ENCODE data around the gene PCNT.
"Not testable (repeated sequence)": the region's sequence is repeated elsewhere in the genome, so short reads cannot be mapped to it uniquely, and the experiment has no call there.

The PCNT gene

DNA sequence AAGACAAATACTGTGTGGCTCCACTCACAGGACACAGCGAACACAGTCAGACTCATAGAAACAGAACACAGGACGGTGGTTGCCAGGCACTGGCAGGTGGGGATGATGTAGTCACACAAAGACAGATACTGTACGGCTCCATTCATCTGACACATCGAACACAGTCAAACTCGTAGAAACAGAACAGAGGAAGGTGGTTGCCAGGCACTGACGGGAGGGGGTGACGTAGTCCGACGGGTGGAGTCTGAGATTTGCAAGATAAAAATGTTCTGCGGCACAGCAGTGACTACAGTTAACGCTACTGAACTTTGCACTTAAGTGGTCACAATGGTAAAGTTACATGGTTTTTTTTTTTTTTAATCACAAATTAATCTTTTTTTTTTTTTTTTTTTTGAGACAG, 19.0 kb upstream of the PCNT start:
- no peak for DNase-seq

DNA sequence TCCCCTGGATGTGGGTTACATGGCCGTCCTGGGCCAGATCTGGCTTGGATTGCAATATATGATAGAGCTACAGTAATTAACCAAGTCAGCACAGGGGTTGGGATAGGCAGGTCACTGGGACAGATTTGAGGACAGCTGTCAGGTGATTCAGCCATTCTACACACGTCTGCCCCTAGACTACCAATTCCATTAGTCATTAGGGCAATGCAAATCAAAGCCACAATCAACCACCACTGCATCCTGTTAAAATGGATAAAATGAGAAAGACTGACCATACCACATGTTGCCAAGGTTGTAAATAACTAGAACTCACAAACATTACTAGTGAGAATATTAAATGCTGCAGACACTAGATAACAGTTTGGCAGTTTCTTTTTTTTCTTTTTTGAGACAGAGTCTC, 16.3 kb upstream of the PCNT start:
- no peak for DNase-seq

DNA sequence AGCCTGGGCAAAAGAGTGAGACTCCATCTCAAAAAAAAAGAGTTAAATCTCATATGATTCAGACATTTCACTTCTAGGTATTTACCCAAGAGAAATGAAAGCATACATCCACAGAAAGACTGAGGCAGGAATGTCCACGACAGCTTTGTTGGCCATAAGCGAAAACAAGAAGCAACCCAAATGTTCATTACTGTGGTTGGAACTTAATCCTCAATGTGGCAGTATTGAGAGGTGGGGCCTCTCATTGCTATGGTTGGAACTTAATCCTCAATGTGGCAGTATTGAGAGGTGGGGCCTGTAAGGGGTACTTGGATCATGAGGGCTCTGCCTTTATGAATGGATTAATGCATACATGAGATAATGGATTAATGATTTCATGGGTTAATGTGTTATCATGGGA, 15.5 kb upstream of the PCNT start:
- DNase-seq = no peak

DNA sequence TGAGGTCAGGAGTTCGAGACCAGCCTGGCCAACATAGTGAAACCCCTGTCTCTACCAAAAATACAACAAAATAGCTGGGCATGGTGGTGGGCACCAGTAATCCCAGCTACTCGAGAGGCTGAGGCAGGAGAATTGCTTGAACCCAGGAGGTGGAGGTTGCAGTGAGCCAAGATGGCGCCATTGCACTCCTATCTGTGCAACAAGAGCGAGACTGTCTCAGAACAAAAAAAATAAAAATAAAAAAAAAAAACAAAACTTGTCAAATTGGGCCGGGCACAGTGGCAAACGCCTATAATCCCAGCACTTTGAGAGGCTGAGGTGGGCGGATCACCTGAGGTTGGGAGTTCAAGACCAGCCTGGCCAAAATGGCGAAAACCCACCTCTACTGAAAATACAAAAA, 13.7 kb upstream of the PCNT start:
- DNase-seq = not testable (repeated sequence)

DNA sequence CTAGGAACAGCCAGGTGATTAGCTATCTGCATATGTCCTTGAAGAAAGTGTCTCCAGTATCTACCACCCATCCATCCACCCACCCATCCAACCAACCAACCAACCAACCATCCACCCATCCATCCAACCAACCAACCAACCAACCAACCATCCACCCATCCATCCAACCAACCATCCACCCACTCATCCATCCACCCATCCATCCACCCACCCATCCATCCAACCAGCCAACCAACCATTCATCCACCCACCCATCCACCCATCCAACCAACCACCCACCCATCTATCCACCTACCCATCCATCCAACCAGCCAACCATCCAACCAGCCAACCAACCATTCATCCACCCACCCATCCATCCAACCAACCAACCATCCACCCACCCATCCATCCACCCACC, 12.4 kb upstream of the PCNT start:
- no peak for DNase-seq

DNA sequence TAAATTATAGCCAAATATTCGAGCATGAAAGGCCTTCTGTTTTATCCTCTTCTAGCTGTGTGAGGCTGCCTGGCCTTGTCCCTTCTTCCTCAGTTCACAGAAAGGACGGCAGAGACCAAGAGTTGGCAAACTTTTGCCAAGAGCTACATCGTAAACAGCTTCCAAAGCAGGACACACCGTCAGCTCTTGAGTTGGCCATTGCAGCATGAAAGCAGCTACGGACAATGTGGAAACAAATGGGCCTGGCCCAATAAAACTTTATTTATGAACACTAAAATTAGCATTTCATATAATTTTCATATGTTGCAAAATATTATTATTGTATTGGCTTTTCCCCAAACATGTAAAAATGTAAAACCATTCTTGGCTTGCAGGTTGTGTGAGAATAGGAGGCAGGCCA, 11.0 kb upstream of the PCNT start:
- DNase-seq = no peak

DNA sequence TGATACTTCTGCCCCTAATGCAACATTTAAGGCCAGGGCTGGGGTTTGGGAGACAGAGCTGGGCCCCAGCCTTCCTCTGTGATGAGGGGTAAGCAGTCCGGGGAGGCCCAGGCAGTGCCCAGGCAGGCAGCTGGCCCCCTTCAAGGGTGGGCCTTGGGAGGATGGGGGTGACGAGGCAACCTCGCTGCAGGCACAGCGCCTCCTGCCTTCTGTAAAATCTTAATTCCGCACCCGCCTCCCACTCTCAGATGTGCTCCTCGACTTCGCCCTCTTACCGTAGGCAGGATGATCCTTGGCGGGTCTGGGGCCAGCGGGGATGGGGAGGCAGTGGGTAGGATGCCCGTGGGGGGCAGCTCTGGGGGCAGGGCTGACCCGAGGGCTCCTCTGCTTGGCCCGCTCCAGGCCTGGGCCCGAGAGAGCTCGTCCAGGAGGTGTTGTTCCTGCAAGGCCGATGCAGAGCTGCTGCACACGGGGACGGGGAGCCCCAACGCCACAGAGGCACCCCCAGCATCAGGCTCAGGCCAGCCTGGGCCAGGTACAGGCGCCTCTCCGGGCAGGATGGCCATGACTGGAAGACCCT, 9.4 kb upstream of the PCNT start:
- DNase-seq = no peak

DNA sequence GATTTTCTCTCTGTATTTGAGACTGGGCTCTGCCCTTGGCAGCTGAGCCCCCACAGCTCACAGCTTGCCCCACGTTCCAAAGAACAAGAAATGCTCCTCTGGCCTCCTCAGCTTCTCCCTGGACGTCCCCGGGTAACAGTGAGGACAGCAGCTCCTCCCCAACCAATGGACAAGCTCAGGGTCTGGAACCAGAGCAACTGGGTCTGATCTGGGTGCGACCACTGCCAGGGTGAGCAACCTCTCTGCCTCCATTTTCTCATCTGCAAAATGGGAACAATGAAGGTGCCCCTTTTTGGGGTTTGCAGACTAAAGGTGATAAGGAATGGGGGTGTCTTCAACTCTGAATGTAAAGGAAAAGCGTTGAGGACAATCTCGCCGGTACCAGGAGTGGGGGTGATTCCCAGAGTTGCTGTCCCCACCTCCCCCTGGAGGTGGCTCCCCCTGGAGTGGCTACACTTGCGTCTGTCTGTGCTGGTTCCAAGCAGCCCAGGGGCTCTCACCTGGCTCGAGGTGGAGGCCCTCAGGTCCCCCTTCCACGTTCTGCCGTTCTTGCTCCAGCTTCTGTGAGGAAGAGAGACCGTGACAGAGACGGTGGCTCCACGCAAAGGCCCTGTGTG, 7.1 kb upstream of the PCNT start:
- no peak for DNase-seq

DNA sequence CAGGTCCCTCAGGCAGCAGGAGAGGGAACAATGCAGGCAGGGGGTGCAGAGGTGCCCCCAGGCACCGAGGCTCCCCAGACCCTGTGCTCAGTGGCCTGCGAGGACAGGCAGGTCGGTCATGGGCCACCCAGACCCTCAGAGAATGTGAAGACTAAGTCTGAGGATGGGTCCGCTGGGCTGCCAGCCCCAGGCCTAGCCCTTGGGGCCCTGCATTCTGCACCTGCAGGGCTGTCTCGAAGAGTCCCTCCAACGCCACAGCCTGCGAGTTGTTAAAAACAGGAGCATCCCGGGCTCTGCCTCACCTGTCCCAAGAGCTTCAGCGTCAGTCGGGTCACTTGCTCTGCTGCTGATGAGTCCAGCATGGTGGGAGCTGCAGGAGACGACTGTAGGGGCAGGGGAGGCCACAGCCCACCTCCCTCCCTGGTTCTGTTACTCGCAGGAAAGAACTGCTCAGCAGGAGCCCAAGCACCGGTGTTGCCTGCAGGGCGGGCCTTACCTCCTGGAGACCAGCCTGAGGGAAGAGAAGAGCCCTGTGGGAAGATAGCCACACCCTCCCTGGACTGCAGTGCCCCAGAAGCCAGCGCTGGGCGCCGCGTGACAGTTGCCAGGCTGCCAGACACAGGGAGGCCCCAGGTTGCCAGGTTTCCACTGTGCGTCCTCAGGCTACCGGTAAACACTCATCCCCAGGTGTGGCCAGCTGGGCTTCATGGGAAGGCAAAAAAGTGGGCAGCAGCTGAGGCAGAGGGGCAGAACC, 6.1 kb upstream of the PCNT start:
- DNase-seq = no peak

DNA sequence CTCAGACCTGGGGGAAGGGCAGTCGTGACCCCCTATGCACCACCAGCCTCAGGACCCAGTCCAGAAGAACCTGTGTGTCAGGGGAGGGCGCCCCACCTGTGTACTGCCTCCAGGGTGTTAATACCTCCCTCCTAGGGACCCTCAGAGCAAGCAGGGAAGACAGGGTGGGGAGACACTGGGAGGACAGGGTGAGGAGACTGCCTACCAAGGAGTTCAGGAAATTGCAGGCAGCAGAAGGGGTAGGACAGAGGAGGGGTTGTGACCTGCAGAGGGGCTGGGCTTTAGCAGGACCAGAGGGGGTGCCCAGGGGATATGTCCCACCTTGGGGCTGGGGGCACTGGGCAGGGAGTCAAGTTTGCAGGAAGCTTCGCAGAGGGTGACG, 5.5 kb upstream of the PCNT start:
- DNase-seq = no peak

DNA sequence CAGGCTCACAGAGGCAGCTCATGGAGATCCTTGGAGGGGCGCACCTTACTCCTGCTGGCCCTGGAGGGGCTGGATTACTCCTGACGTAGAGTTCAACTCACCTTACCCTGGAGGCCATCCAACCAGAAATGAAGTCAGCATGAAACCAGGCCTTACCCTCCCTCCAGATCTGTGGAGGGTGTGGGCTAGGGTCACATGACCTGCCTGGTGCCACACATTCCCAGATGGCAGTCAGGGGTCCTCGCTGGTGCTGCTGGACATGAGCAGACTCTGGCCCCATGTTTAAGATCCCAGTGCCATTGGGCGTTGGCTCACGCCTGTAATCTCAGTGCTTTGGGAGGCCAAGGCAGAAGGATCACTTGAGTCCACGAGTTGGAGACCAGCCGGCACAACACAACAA, 4.8 kb upstream of the PCNT start:
- DNase-seq = no peak

DNA sequence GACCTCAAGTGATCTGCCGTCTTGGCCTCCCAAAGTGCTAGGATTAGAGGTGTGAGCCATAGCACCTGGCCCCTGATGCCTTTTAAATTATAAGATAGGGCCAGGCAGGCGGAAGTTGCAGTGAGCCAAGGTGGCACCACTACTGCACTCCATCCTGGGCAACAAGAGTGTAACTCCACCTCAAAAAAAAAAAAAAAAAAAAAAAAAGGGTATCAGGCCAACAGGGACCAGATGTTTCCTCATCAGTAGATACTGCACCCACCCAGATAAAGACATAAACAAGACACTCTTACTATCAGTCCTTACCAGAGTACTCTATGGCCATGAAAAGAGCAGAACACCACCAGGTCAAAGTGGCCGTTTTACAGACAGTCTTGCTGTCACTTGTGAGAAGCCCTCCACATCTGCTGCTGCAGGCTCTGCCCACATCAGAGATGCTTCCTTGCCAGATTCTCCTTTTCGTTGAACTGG, 3.6 kb upstream of the PCNT start:
- no peak for DNase-seq

DNA sequence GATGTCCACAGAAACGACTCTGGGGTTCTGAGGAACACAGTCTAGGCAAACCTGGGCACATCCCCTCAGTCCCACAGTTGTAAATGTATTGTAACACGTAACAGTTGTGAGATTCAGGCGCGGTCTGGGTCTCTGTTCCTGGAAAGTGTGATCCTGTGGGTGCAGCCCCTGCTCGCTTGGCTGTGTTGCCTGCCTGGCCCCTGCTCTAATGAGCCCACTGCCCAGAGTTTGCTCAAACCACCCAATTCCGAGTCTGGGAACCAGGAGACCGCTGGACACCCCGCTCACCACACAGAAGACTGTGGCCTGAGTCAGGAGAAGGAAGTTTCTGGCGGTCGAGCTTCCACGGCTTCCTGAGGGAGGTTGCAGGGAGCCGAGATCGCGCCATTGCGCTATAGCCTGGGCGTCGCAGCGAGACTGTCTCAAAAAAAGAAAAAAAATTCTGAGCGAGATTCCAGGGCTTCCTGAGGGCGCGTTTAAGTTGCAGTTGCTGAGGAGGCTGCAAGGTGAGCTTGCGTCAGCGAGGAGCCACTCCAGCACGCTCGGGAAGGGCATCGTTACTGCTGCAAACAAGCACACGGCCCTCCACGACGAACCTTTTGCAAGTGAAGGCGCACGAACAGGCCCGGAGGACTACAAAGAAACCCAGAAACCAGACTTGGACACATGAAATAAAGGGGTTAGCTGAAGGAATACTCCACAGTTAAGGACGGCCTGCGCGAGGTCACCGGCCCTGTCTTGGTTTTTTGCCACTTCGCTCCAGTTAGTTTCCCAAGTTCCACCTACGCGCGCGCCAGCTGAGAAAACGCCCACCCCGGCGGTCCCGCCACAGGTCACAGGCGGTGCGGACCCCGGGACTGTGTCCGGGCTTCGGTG, 1.4 kb upstream of the PCNT start:
- no peak for DNase-seq

DNA sequence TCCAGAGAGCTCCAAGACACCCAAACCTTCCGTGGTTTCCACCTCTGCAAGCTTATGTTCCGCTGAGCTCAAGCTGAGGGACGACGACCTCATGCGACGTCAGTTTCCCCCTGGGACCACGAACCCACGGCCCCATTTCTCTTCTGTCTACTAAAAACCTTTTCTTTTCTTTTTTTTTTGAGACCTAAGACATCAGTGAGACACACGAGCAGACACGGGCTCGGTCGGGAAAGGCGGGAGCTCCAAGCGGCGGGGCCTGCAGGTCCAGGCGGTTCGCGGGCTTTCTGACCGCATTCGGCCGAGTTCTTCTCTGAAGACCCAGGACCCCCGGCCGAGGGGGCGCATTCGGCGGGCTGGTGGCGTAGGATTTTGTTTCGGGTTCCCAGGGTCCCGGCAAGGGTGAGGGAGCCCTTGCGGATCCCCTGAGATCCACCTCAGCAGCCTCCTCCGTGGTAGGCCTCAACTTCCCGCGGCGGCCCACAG, 688 bp upstream of the PCNT start:
- DNase-seq = no peak

DNA sequence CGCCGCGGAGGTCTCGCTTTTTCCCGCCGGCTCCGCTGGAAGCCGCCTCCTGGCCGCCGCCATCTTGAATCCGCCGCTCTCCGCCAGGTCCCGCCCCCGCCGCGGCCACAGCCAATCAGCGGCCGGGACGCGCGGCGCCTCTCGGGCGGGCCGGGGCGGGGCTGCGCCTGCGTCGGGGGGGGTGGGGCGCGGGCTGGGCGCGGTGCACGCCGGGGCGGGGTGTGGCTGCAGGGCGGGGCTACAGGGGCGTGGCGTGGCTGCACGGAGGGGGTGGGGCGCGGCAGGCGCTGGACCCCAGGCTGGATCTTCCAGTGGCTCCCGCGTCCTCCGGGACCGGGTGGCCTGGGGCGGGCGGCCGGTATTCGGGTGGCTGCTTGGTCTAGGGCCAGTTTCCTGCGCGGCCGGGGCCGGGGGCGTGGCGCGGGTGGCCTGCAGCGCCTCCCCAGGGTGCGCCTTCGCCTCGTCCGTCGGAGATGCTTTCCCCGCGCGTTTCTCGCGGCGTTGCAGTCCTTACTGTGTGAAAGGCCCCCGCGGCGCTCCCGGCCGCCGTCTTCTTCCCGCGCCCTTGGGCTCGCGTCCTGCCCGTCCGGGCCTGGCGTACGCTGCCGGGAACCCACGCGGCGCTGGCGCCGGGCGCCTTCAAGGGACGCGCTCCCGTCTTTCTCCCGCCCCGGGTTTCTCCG, 575 bp downstream of the PCNT start:
- no peak for DNase-seq

DNA sequence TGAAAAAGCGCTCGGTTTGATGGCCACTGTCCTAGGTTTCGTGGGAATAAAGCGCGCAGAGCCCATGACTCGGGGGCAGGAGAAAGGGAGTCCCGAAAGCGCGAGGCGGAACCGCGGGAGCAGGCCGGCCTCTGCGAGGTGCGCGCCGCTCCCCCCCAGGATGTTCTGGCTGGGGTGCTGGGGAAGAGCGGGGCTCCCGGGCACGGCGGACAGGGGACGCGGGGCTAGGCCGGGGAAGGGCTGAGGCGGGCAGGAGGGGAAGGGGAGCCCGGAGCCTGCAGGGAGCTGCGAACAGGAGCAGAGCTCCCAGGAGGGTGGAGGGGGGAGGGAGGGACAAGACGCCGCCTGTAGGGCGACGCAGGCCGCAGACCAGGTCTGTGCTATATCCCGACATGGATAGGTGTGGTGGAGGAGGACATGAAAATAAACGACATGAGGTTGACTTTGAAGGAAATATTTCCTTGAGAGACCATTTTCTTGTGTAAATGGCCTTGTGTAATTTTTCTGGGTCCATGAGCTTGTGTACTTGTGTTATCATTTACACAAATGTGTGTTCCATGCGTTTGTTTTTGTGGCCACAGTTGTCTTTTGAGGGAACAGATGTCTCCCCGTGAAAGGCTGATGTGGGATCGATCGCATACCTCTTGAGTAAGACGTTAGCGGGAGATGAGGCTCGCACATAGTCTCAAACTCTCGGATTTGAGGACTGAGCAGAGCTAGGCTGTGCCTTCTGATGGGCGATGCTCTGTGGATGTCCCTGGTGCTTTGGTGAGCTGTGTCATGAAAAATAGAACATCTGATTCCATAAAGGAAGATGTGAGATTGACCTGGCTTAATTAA, 1.3 kb downstream of the PCNT start:
- no peak for DNase-seq

DNA sequence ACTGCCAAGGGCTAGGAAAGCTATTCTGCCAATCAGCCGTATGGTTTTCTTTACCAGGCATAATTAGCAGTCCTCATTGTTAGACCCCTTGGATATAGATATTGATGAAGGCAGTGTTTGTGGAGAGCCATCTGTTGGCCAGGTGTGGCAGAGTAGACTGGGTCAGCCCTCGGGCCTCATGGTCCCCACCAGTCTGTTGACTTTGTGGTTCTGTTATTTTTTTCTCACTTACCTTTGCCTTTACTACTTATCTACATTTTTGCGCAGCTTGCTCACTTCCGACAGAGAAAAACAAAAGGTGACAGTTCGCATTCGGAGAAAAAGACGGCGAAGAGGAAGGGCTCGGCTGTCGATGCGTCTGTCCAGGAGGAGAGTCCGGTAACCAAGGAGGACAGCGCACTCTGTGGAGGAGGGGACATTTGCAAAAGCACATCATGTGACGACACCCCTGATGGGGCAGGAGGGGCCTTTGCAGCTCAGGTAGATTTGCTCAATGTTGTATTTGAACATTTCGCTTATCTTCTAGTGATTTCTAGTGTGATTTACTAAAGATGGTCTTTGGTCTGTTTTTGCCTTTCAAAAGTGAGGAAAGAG, 2.3 kb downstream of the PCNT start:
- no peak for DNase-seq

DNA sequence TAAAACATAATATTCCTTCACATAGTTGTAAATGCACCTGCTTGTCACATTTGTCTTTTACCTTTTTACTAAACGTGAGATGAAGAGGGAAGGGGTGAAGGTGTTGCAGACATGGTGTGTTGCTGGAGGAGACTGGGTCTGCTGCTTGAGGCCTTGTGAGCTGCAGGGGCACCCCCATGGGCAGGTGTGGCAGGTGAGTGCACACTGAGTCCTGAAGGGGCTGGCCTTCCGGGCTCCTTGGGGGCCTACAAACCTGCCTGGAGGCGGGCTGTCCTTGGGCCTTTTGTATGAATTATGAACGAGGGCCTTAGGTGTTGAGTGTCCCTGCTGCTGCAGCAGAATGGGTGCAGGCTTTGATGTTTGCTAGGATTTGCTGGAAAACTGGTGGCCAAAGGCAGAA, 3.8 kb downstream of the PCNT start:
- DNase-seq = no peak

DNA sequence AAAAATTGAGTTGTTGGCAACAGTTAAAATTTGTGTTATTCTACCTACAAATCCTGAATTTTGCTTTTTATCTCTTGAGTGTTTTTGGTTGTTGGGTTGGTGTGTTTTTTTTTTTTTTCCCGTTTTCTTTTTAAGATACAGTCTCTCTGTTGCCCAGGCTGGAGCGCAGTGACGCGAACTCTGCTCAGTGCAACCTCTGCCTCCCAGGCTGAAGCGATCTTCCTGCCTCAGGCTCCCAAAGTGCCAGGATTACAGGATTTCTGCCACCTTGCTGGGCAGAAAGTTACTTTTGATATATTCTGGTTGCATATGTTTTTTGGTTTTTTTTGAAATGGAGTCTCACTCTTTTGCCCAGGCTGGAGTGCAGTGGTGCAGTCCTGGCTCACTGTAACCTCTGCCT, 4.2 kb downstream of the PCNT start:
- no peak for DNase-seq

DNA sequence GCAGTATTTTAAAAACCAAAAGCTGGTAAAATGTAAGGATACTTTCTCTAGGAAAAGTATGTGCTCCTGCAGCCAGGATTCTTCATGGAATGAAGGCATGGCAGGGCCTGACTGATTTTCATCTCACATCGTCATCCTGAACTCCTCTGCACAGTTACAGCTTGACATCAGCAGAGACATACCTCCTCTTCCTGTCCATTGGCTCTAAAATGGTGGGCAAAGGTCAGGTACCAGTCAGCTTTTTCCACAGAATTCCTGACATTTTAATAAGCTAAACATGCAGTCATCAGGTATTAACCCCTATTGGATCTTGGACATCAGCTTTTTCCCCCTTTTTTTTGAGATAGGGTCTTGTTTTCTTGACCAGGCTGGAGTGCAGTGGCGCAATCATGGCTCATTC, 5.8 kb downstream of the PCNT start:
- DNase-seq = no peak

DNA sequence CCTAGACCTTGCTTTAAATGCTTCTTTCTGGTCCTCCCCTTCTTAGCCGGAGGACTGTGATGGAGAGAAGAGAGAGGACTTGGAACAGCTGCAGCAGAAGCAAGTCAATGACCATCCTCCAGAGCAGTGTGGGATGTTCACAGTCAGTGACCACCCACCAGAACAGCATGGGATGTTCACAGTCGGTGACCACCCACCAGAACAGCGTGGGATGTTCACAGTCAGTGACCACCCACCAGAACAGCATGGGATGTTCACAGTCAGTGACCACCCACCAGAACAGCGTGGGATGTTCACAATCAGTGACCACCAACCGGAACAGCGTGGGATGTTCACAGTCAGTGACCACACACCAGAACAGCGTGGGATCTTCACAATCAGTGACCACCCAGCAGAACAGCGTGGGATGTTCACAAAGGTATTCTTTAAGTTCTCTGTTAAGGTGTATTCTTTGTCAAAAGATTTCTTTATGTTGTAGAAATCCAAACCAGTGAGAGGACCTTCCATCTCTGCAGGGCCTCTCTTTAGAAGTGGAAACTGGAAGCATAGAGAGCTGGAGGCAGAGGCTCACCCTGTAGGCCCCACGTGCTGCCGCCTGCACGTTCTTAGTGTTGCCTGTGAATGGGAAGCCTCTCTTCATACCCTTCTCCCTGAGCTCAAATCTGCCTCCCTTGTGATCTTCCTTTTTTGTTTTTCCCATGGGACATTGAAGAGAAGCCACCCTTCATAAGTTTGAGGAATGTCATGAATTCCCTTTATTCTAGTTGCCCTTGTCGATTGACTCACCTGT, 10.6 kb downstream of the PCNT start:
- no peak for DNase-seq

Measured in SIG-M5 (cell line).